HuH-7.5 (cell line): ENCODE results near the gene TMEM181.
"Not testable (repeated sequence)": the region's sequence is repeated elsewhere in the genome, so short reads cannot be mapped to it uniquely, and the experiment has no call there.

Experiments used
- DNase-seq: peaks from one replicate; pipeline ENCODE4 v3.0.0; 2011; ENCODE audit warnings: low spot score

Gene TMEM181, protein sequence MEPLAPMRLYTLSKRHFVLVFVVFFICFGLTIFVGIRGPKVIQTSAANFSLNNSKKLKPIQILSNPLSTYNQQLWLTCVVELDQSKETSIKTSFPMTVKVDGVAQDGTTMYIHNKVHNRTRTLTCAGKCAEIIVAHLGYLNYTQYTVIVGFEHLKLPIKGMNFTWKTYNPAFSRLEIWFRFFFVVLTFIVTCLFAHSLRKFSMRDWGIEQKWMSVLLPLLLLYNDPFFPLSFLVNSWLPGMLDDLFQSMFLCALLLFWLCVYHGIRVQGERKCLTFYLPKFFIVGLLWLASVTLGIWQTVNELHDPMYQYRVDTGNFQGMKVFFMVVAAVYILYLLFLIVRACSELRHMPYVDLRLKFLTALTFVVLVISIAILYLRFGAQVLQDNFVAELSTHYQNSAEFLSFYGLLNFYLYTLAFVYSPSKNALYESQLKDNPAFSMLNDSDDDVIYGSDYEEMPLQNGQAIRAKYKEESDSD

DNA sequence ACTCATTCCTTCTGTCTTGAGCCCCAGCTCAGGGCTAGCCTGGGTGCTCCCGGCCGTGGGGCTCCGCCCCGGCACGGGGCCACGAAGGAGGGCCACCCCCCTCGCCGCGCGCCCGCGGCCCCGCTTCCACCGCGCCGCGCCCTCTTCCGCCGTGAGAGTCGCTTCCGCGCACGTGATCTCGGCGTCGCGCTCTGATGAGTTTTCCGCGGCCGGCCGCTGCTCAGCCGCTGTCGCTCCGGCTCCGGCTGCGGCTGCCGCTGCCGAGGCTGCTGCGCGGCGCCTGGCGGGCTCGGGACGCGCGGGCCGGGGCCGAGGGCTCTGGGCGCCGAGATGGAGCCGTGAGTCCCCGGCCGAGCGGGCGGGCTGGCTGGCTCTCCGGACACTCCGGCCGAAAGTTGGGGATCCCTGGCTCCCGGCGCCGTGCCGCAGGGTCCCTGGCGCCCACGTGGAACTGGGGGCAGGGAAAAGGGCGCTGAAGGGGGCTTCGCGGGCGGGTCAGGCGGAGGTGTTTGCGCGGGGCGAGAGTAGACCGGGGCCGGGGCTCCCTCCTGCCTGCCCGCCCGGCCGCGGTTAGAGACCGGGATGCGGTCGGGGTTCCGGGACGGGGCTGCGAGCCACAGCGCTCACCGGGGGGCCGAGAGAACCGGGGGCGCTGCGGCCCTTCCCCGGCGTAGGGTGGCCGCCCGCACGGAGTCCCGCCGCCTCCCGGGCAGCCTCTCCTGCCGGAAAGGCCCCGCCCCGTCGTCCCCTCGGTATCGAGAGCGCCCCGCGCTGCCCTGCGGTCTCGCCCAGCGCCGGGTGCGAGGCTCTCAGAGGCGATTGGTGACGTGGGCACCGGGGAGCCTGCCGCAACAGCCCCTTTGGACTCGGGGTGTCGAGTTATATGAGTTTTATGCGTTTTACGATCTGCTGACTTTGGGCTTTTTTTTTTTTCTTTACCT is at the start of gene TMEM181:
TMEM181 (plus strand) TSS at position 197 of the 941 bp plus-strand sequence; CDS start at position 331, 134 bp downstream.
- DNase-seq, result peak; percentile 67

DNA sequence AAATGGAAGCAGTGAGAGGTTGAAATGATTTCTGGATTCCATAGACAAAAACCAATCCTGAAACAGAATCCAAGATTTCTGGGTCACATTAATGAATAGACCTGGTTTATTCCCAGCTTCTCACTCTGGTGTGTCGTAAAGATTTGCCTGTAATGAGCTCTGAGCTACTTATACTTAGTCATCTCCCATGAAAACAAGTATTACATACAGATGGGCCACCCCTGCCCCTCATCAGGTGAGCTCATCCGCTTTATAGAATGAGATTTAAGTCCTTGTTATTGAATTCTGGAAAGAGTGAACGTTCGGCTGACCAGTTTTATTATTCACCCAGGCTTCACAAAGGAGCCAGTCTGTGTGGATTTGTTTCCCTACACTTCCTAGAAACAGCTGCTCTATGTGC is 47.1 kb upstream of the TMEM181 start:
- no peak for DNase-seq

DNA sequence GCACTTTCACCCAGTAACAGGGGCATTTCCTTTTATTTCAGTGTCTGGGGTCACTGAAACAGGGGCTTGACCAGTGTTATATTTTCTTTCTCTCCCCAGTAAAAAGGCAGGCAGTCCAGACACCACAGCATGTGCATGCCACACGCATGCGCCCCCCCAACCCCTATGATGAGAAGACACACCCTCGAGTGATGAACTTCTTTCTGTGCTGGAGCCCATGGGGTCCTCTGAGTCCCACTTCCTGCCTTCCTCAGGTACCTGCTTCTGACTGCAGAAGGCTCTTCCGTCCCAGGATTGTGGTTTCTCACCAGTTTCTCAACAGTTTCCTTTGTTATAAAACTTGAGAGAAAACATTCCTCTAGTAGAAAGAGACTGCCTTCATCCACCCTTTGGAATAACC is 45.7 kb upstream of the TMEM181 start:
- DNase-seq, result no peak

DNA sequence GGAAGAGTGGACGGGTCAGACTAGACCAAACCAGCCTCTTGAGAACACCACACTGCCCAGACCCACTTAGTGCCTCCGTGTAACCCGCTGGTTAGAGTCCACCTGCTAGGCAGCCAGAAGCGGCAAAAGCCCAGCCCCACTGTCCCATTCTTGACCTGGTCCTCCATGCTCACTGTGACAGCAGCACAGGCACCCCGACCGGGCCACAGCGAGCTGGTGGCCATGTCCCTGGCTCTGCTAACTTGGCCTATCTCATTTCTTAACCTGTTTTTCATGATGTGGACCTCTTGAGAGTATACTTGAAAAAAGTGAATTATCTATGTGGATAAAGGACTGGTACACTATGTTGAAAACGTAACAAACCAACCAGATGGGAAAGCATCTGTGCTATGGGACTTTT is 44.9 kb upstream of the TMEM181 start:
- DNase-seq, result no peak

DNA sequence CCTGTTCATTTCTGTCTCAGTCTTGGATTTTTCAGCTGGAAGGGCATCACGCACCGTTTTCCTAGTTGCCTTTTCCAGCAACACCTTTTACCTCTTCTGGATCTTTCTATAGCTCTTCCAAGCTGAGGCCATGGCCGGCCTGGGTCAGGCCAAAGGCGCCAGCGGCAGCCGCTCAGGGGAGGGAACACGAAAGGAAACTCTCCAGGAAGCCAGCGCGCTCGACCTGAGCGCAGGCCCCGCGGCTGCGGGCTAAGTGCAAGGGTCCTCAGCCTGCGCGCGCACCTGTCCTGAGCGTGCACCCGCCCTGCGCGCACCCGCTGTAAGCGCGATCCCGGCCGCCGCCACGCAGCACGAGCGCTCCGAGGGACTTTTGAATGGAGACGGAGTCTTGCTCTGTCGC is 43.8 kb upstream of the TMEM181 start:
- DNase-seq, result no peak

DNA sequence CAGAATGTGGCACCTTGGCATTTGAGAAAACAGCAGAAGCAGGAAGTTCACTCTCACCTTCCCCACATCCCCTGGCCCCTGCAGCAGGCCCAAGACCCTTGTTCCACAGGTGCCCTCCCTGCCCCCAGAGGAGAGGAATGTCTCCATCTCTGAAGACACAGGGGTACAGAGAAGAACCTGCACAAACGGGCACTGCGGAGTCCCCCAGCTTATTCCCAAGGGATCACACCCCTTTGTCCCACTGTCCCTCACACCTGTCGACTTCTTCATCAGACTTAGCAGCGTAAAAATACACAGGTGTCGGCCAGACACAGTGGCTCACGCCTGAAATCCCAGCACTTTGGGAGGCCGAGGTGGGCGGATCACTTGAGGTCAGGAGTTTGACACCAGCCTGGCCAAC is 42.9 kb upstream of the TMEM181 start:
- no peak for DNase-seq

DNA sequence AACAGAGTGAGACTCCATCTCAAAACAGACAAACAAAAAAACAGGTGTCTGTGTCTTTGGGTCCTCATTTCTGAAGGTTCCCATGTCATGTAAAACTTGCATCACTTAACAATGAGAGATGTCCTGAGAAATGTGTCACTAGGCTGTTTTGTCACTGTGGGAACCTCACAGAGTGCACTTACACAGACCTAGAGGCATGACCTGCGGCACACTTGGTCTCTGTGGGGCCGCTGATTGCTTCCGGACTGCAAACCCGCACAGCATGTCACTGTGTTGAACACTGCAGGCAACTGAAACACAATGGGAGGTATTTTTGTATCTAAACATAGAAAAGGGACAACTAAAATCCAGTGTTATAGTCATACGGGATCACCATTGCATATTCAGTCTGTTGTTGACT is 42.3 kb upstream of the TMEM181 start:
- DNase-seq, result no peak

DNA sequence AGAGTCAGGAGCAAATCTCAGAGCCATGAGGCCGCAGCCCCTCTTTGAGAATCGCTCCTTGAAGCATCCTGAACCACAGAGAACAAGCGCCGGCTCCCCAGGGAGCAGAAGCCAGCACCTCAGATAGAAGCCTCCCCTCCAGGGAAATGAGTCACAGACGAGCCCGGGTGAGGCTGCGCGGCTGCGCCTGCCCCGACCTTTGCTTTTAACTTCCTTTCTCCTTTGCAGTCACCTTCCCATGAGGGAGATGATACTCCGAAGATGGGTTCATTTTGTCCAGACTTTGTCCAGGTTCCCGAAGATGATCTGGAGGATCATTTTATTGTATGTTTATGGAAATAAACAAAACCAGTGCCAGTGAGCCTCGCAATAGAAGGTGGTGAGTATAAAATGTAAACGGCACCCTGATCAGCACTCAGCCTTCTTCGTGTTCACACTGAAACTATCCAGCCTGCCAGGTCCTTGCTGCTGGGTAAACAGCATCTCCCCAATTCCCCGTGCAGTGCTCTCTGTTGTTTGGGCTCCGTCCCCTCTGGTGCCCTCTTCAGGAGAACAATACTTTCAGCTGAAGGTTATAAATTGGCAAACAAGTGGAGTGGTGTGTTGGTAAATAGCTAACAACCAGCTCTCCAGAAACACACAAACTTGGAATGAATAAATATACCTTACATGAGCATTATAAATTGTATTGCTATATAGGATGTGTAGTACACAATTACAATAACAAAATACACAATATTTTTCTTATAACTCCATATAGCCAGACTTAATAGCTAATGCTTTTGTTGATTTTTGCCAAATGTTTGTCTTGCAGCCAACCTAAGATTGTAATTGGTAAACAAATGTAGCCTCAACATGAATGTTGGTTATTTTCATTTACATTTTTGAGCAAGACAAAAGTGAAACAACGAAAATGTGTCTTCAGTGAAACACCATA is 41.4 kb upstream of the TMEM181 start:
- DNase-seq, result peak; percentile 44

DNA sequence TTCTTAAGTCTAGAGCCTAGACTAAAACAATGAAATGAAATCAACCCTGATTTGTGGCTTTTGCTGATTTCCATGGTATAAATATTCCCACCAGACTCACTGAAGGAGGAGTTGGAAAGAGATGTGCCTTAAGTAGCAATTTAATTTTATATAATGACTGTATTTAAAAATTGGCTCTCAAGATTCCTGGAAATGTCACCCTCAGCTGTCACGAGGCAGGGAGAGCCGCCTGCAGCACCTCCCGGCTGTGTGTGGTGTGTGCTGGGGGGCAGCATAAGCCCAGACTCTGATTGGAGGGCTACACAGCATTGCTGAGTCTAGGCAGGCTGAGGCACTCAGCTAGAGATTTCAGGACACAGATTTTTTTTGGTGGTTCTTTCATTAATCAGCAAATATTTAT is 40.6 kb upstream of the TMEM181 start:
- no peak for DNase-seq

DNA sequence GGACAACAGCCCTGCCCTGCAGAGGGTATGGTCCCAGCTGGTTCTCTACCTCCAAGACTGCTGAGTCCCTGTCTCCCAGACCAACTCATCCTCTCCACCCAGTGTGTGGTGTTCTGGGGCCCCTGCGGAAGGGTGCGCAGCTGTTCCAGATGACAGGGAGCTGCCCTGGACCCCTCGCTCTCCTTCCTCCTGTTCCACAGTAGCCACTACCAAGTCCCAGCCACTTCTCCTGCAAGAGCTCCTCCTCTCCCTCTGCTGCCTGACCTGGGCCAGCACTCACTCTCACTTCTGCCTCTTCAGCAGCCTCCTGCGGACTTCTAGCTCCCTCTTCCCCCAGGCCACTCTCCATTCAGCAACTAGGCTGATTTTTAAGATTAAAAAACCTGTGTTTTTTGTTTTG is 40.1 kb upstream of the TMEM181 start:
- DNase-seq, result no peak

DNA sequence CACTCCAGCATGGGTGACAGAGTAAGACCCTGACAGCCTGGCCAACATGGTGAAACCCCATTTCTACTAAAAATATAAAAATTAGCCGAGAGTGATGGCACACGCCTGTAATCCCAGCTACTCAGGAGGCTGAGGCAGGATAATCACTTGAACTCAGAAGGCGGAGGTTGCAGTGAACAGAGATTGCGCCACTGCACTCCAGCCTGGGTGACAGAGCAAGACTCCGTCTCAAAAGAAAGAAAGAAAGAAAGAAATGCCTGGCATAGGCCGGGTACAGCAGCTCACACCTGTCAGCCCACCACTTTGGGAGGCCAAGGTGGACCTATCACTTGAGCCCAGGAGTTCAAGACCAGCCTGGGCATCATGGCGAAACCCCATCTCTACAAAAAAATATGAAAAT is 38.9 kb upstream of the TMEM181 start:
- DNase-seq, result not testable (repeated sequence)

DNA sequence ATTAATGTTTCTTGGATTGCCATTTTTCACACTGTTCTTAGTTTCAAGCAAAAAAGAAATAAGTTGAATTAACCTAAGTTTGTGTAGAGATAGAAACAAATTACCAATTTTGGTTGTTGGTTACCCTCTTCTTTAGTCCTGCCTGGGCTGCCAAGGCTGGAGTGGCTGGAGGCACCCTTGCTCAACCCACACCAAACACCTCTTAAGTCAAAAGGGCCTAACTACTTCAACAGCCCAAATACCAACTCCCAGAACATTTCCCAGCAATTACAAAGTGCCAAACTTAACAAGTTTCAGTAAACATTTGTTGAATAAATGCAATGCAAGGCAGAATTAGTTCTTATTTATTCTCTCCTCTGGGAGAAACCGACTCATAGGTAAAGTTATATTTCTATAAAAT is 38.1 kb upstream of the TMEM181 start:
- no peak for DNase-seq

DNA sequence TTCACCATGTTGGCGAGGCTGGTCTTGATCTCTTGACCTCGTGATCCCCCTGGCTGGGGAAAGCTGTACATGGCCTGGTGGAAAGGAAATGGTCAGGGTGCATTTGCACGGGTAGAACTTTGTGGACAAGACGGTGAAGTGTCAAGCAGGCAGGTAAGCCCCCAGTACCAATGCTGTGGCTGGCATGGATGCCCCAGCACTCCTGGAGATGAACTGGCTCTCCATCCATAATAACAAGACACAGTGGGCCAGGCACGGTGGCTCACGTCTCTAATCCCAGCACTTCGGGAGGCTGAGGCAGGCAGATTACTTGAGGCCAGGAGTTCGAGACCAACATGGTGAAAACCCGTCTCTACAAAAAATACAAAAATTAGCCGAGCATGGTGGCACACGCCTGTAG is 37.3 kb upstream of the TMEM181 start:
- no peak for DNase-seq

DNA sequence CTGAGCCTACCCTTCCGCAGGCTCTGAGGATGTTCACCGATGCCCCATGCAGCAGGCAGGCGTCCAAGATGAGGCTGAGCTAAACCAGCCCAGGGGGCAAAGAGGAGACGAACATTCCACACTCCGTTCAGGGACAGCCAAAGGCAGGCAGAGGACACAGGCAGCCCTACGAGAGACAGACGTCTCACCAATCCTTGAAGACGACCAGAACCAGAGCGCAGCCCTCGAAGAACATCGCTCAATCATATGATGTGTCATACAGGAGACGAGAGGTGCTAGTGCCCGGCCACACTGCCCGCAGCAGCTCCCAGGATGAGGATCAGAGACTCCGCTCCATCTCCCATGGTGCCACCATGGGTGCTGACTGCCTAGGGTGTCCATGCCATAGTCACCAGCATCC is 35.6 kb upstream of the TMEM181 start:
- DNase-seq, result no peak

DNA sequence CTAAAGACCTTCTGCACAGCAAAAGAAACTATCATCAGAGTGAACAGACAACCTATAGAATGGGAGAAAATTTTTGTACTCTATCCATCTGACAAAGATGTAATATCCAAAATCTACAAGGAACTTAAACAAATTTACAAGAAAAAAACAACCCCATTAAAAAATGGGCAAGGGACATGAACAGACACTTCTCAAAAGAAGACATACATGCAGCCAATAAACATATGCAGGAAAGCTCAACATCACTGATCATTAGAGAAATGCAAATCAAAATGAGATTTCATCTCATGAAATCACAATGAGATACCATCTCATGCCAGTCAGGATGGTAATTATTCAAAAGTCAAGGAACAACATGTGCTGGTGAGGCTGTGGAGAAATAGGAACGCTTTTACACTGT is 32.0 kb upstream of the TMEM181 start:
- not testable (repeated sequence) for DNase-seq

DNA sequence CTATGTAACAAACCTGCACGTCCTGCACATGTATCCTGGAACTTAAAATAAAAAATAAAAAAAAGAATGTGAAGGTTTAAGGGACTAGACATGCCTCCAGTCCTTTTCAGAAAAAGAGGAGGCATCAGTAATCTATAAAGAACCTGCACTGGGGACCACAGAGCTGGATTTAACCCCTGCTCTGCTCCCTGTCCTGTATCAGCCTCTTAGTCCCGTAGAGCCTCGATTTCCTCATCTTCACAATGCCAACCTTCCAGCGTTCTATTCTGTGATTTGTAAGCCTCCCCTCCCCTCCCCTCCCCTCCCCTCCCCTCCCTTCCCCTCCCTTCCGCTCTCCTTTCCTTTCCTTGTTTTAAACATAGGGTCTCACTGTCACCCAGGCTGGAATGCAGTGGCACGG is 31.1 kb upstream of the TMEM181 start:
- DNase-seq, result no peak

DNA sequence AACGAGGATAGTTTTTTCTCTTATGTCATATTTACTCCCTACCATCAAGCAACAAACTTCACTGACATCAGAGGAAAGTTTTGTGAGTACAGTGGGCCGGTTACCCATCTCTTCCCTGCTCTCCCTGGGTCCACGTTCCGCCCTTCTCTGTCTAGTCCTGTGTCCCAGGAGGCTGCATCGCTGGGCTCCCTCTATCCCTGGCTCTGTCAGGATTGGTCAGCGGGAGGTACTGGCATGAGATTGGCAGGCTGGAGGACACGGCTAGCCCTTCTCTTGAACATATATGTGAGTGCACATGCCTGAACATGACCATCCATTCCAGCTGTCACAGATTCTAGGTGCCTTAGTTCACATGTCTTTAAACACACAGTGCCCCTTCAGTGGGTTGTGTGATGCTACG is 30.3 kb upstream of the TMEM181 start:
- DNase-seq, result no peak

DNA sequence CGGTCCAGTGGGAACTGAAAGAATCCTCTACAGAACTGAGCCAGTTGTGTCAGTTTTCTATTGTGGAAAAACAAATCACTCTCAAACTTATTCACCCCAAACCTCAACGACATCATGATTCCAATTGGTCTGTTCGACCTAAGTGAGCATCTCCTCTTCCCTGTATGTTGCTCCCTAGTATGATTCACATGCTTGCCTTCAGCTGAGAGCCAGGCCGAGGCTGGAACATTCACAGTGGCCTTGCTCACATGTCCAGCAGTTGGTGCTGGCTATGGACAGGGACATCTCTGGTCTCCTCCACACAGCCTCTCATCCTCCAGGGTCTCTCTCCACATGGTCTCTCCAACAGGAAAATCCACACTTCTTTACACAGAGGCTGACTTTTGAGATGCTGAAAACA is 28.3 kb upstream of the TMEM181 start:
- no peak for DNase-seq

DNA sequence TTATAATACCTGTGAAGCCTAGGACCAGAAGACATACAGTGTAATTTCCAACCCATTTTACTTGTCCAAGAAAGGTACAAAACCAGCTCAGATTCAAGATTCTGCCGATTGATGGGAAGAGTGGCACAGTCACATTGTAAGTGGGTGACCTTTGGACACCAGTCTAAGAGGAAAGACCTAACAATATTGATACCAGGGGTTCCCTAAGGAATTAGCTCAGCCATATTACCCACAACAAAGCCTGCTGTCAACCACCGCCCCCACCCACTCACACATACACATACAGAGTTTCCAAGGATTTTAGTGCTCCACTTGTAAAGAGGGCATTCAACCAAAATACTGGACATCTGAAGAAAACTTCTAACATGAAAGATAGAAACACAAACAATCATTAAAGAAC is 27.9 kb upstream of the TMEM181 start:
- DNase-seq, result no peak

DNA sequence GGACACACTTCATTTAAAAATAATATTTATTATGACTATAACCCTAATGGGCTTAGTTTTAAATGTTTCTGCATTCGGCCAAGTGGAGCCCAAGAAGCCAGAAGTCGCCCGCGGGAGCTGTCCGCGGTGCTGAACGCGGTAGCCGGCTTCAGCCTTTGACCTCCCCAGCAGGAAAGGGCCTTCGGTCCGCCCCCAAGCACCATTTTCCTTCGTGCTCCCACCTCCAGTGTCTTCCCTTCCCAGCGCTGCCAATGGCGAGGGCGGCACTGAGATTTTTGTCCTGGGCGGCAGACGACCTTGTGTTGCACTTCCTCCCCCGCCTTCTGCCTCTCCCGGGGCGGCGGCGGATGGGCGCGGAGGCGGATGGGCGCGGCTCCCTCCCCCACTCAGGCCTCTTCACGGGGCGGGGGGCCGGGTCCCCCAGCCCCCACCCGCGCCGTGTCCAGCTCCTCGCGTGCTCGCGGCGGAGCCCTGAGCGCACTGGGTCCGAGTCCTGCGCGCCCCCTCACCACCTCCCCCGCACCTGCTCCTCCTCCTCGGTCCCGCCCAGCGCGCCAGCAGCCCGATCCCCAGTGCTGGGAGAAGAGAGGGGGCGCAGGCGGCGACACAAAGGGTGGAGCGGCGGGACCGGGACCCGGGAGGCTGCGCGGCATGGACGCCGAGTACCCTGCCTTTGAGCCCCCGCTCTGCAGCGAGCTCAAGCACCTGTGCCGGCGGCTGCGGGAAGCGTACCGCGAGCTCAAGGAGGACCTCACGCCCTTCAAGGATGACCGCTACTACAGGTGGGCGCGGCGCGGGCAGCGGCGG is 23.6 kb upstream of the TMEM181 start:
- DNase-seq, result peak; percentile 87
